NCI-H1048 (cell line): ENCODE measurements around the gene DGKI.

ENCODE experiments used
- DNase-seq: peaks from one replicate; lab custom pipeline; 2025; lab: John Stamatoyannopoulos, UW

DGKI gene

DNA sequence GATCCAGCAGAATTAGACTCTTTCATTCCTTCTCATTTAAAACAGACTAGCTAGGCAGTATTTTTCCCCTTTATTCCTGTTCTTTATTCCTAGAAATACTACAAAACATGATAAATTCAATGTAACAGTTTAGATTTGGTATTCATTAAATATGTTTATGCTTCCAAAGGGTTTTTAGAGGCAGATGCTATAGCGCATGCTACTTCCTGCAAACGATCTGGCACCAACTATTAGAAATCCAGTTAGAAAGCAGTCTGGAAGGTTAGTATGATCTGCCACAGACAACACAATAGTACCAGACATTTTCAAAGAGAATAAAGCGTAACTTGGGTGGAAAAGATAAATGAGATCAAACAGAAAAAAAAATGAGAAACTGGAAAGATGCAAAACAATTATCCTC is 439.7 kb downstream of the DGKI start:
- DNase-seq, result no peak

DNA sequence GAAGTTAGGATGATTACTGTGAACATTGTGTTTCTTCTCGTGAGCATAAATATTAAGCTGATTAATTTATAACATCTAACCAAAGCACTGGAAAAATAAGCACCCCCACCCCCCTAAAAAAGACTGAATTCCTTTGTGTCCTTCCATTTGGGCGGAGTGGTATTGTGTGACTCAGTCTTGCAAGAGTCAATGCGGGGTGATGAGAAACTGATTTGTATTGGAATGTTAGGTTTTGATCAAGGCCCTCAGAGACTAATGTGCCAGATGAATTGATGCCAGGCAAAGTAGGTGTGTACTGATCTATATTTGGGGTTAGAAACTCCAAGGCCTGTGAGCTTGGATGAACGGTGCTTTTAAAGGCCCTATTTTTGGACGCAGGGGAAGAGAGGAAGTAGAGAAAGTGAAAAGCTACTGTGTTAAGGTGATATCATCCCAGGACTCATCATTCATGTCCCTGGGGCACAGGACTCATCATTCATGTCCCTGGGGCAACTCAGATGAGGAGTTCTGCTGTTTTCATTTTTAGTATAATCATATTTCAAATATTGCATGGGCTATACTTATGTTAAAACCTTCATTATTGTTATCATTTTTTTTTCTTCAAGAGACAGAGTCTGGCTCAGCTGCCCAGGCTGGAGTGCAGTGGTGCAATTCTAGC is 442.0 kb downstream of the DGKI start:
- DNase-seq, result no peak

DNA sequence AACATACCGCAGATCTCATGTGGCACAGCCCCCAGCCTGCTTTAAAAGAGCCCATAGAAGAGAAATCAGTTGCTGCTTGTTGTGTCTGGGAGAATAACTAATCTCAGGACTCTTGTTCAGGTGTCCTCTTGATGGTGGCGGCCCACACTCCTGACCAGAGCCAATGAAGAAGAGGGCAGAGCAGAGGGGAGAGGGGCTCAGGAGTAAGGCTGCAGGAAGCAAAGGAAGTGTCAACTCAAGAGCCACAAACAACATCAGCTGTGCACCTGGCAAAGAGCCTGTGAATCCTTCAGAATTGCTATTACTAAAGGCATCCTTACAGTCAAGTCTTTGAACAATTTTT is 443.4 kb downstream of the DGKI start:
- no peak for DNase-seq

DNA sequence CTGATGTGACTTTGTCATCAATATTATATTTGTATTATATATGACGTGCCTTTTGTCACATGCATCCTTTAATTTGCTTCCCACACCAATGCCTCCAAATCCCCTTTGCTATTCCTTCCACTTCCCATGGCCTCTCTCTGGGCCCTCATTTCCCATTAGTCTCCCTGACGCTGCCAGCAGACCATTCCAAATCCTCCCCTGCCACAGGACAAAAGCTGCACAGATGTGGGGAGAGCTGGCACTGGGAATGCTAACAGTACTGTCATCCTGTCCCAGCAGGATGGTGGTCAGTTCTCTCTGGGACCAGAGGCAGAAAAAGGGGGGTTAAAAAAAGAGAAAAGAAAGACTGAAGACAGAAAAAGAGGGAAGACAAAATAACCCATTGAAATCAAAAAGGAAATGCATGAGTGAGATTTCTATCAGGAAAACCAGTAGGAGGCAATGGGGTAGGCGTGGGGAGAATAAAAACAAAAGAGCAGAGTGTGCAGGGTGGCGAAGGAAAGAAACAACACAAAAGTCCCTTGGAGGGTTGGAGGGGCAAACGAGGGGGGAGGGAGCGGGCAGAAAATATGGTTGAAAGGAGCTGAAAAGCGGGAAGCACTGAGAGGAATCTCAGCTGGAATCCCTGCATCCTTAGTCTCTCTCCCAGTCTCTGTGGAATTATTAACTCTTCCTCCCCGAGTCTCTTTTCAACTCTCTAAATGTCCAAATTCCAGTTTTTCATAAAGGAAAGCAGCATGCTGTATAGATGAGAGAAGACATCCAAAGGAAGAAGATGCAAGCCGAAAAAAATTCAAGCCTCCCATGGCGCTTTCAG is 444.0 kb downstream of the DGKI start:
- DNase-seq, result no peak

DNA sequence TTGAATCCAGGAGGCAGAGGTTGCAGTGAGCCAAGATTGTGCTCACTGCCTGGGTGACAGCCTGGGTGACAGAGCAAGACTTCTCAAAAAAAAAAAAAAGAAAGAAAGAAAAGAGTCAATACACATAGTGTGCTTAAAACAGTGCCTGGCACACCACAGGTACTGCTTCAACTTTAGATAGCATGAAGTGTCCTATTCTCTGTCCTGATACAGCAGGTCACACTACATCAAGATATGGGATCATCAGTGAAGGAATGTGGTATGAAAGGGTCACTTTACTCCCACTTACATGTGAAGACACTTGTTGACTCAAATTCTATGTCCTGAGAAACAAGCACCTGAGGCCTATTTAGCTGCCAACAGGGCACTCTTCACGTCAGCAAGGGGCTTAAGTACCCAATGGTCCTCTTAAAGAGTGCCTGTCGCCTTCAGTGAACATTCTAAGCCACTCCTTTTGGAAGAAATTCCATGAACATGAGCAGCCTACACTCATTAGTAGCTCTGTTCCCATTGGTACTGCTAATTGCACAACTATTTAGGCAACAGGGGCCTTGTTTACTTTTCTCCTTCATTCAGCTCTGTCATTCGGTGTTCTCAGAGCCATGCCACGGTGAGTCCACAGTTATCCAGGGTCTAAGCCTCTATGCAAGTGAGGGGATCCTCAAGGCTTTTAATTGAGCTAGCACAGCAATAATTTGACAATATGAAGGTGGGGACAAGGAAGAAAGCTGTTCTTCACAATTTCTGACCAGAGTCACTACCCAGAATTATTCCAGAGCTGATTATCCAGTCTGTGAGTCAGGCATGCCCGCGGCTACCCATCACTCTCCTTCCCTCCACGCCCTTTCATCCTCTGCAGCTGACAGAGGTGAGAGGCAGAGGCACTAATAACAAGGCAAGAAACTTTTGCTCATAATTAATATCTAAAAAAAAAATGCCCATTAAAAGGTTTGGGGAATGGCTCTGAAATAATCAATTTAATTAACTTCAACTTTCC is 446.6 kb downstream of the DGKI start:
- no peak for DNase-seq

DNA sequence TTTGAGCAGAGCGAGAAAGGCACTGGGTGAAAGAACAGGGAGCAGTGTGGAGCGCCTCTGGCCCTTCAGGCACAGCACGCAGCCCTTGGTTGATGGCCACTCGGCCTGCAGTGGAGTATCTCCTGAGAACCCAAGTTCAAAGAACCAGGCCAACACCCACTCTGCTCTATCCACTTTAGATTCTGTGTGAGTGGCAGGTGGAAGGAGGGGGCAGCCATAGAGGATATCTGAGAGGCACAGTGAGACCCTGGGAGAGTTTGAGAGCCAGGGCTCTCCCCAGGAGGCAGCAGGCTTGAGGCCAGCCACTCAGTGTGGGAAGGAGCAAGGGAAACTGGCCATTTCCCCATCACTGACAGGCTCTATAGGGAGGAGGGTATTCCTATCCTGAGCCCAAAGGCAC is 450.7 kb downstream of the DGKI start:
- DNase-seq, result no peak

DNA sequence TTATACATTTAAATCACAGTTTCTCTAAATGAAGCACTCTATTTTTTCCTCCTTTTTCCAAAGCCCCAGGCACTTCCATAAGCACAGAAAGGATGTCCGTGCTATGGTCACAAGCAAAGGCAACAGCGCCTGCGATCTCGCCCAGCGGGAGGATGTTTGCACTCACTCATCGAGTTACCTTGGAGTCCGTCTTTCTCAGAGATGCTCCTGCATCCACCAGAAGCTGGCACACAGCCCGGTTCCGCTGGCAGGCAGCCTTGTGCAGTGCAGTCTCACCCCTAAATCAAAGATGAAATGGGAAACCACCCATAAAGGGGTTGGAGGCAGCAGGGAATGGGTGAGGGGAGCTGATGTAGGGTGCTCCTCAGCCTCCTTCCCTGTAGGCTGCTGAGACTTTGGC is 451.4 kb downstream of the DGKI start:
- no peak for DNase-seq

DNA sequence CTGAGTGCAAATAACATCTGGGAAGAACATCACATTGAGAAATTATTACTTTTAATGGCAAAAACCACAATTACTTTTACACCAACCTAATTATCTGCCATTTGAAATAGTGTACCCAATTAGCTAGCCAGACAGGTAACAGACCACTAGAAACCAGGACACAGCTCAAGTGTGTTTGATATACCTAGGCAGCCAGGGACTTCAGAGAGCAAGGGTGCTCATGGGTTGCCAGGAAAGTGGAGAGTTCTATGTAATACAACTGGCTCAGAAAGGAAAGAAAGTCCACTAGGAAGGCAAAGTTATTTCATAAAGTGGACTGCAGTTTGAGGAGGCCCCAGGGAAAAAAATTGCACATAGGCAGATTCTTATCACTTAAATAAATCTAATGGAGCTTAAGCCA is 453.2 kb downstream of the DGKI start:
- DNase-seq, result no peak

DNA sequence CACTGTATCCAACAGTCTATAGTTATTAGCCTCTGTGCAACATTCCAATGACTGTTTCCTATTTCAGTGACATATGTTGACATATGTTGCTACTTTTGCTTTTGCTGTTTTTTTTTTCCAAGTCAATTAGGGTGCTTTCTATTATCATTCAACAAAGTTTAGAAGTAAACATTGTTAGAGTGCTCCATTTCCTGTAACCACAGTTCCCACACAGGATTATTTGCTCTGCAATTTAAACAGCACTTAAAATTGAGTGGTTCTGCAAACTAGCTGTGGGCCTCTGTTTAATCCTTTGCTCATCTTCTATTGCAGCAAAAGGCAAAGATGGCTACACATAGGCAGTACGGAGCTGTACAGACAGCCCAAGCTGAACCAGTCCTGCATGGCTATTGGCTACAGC is 456.7 kb downstream of the DGKI start:
- no peak for DNase-seq

DNA sequence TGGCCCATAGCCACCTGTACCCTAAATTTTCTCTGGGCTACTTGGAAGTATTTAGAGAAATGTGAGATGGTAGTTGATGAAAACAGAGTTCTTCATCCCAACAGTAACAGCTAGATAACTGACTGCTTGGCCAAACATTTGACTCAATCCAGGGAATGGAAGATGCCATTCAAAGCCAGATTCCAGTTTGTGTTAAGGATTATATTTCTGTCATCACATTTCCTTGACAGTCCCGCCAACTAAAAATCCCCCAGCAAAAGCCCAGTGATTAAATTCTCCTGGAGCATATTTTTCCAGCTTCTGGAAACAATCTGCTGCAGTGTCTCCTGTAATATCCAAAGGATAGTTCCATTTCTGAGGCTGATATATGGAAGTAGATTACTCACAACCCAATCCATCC is 457.9 kb downstream of the DGKI start:
- DNase-seq, result no peak

DNA sequence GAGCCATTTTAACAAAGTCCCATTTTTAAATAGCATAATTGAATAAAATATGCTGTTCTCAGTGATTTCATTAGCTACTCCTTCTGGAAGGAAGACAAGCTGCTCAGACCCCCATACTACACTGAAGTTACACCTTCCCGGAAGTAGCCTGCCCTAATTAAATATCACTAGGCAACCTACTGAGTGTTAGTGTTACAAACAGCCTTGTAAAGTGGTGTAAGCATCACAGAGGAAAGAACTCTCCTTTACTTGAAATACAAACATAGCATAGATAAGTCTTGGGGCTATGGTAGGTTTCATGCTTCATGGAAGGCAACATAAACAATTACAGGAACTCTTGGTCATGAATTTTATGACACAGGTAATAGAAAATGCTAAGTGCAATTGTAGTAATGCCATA is 459.8 kb downstream of the DGKI start:
- DNase-seq, result no peak

DNA sequence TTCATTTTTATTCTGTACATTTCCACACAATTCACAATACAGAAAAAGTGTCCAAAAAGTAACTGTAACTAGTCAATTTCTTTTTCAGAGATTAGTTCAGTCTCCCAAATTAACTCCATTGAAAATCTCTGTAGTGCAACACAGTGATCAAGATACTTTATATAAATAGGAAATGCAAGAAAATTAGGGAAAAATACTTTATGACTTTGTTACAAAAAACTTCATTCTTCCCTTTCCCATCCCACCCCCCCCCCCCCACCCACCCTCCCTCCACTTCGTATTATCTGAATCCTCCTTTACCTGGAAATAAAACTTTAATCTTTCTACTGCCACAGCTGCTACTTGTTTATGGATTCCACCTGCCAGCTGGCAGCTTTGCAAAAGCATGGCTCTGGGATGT is 465.7 kb downstream of the DGKI start:
- no peak for DNase-seq

DNA sequence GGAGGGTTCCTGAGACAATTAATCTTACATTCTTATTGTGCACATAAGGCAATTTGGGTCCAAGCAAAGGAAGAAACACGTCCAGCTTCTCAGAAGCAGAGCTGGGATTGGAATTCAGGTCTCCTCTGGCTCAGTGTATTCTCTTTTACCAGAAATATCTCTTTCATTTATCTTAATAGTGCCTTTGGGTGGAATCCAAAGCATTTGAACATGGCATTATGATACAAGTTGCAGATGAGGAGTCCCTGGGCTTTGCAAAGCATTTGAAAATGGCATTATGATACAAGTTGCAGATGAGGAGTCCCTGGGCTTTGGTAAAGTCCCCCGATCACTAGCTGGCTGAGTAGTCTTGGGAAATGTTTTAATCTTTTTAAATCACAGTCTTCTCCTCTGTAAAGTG is 473.3 kb downstream of the DGKI start:
- DNase-seq, result no peak

DNA sequence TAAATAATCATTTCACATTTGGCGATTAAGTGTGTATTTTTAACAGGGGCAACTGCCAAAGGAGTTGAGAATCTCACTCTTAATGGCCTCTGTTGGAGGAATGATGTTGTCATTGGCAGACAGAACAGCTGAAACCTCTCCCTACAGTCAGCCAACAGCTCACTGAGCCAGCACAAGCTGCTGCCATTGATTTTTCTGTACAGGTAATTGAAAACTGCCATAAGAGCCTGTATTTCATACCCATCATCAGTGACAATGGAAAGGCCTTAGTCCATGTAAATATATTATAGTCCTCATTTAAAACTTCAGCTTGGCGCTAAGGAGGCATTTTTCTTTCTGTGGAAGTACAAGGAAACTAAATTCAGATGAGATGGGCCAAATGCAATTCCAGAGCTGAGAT is 475.2 kb downstream of the DGKI start:
- DNase-seq, result no peak

DNA sequence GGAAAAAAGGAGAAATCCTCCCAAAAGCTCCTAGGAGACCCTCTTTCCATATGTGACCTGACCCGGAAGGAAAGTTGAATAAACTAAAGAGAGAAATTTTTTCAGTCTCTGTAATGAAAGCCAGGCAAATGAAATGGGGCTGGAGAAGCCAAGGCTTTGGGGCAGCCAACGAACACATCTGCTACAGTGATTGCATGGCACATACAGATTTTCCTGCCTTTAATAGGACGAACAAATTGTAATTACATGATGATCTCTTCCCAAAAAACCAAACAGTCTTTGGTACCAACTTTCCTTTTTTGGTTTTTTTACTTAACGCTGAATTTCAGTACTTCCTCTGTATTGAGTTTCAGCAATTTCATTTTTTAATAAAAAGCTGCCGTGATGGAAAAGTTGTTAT is 479.8 kb downstream of the DGKI start:
- DNase-seq, result no peak

DNA sequence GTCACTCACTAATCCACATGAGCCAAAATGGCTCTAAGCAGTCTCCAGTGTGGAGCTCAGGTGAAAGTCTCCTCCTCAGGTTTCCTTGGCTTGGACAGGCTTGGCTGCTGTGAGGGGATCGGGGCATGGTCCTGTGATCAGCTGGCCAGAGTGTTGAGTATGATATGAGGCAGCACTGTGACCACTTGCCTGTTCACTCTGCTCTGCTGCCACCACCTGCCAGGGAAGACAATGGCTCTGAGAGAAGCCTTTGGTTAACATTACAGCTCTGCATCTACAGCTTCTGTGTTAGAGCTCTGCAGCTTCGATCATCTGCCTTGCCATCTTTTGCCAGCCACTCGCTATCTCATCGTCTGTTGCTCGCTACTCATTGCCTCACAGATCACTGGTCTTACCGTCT is 483.1 kb downstream of the DGKI start:
- DNase-seq, result no peak

DNA sequence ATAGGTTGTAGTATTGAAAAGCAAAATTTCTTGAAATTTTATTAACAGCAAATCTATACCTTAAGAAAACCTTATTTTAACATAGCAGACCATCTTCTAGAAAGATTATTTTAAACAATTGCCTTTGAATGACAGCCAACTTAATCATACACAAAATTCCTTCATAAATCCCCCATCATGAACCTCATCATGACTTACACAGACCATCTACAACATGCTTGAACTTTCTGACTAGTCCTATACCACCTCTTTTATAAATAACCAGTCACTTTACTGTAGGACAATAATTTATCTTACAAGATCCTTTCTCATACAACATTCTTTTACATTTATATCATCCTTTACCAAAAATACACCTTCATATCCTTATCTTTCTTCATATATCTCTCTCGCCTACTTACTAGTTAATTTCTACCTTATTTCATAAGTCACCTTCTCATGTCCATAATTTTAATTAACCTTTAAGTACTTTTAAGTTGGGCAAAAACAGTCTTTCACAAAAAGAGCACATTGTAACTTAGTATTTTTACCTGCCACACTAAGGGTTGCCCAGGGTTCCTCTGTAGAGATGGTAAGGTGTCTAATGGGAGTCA is 486.6 kb downstream of the DGKI start:
- DNase-seq, result no peak

DNA sequence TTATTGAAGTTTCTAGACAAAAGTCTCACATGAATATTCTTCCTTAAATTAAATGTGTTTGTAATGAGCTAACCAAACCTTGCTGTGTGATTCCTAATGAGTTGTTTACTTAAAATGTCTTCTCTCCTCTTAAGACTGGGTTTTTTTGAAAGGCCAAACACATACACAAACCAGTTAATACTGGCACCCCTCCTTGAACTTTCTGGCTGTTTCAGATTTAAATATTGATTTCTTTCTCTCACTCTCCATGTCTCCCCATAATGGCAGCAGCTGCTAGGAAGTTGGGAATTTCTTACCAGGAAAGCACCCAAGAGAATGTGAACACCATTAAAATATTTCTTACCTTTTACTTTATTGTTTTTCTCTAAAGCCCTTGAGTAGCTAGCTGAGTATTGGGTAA is 491.8 kb downstream of the DGKI start:
- no peak for DNase-seq

DNA sequence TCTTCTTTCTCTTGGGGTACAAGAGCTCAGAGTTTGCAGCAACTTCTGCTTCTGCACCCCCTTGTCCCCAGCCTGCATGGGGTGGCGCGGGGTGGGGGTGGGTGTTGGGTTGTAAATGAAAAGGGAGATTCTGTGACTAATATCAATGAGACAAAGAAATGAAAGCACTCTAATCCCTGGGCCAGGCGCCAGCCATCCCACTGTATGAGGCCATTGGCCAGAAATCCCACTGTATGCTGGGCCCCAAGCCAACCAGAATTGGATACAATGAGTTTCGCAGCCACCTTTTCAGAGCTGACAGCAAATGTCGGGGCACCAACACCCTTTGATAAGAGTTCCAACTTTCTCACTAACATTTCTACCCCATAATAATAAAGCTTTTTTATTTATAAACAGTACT is 492.4 kb downstream of the DGKI start:
- no peak for DNase-seq

DNA sequence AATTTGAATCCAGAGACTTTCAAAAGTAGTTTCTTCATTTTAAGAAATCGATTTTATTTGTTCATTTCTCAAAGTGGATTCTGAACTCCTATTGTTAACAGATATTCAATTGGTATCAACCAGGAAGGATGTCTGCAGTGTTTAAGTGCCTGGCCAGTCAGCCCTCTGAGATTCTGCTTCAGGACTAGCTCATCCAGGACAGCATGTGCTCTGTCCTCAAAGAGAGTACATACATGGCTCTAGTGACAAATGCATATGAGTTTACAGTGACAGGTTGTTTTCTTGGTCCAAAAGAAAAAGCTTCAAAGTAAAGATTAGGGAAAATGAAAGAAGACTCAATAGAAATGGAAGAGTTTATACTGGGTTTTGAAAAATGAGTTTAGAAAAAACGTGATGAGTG is 494.8 kb downstream of the DGKI start:
- DNase-seq, result no peak

DNA sequence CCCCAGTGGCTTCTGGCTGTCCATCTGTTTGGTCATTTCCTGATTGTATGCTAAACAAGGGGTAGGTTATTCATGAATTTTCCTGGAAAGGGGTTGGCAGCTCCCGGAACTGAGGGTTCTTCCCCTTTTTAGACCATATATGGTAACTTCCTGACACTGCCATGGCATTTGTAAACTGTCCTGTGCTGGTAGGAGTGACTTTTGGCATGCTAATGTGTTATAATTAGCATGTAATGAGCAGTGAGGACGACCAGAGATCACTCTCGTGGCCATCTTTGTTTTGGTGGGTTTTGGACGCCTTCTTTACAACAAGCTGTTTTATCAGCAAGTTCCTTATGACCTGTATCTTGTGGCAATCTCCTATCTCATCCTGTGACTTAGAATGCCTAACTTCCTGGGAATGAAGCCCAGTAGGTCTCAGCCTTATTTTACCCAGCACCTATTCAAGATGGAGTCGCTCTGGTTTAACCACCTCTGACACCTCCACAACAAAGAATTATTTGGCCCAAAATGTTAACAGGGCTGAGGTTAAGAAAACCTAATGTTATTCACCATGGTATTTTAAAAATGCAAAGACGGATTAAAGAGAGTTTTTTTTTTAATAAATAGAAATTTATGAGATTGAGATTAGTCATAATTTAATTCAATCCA is 500.9 kb downstream of the DGKI start:
- DNase-seq, result no peak

DNA sequence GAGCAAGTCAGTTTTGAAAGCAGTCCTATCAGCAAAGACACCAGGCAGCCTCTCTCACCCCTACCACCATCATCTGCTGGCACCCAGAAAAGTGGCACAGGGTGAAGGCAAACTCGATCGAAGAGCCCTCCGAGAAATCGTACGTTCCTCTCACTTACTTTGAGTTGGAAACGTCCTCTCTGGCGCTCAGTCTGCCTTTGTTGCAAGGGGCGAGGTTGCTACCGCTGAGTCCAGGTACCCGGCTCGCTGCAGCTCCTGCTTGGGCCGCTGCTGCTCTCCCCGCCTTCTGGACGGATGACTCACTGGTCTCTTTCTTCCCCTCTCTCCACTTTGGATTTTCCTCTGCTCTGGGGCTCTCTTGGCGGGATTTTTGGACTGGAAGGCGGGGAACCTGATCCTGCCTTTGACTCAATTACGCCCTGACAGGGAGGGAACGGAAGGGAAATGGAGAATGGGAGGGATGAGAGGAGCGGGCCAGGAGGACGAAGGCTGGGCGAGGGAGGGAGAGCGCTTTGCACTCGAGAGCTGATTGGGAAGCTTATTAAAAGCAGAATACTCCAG is 503.4 kb downstream of the DGKI start, which contains the start of gene PTN:
PTN (minus strand) TSS at position 453 of the 561 bp plus-strand sequence. CDS start 88,760 bp downstream, outside the sequence.
- DNase-seq, result no peak
